ENCODE data around the gene NFXL1.

DNA sequence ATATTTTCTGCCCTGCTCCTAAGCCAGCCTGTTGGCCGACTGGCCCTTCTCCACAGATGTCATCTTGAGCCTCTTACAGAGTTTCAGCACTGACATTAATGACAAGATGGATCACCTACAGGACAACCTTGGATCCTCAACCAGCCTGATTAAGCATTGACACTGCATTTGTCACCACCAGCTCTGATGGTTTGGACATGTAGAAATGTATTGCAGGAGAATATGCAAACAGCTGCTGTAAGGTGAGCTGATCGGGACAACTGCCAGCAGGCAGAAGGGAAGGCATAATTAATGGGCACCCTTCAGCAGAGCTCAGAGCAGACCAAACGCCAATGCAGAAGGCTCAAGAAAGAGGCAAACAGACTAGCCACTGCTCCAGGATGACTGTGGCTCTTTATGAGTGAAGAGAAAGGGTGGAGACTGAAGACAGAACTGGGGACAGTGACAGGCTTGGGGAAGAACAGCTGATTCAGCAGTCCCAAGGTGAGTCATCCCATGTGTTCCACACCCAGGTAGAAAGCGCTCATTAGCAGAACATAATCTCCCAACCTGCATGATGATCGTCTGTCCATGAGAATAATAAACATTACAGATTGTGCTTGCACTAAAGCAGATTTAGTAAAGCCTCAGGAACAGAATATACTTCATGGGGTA is 83.2 kb downstream of the NFXL1 start:
- TF ChIP-seq, protein P1, sequence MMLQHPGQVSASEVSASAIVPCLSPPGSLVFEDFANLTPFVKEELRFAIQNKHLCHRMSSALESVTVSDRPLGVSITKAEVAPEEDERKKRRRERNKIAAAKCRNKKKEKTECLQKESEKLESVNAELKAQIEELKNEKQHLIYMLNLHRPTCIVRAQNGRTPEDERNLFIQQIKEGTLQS (IDR thresholded peaks at IDR 0.05; ENCODE audit: borderline replicate concordance, extremely low read depth, low read depth, low read length) = no peak
- TF ChIP-seq SIN3A (IDR thresholded peaks at IDR 0.05; ENCODE audit: low read depth, low read length) (no peak), POLR2A (IDR thresholded peaks at IDR 0.05; ENCODE audit: low read depth, low read length) (no peak), NR2C1 (IDR thresholded peaks at IDR 0.05) (no peak), ZNF24 (IDR thresholded peaks at IDR 0.05) (no peak), PML (IDR thresholded peaks at IDR 0.05; ENCODE audit: low read length) (no peak), EZH2 (IDR thresholded peaks at IDR 0.05; ENCODE audit: borderline replicate concordance, control insufficient read depth, low read depth, low read length) (no peak), TBL1XR1 (IDR thresholded peaks at IDR 0.05; ENCODE audit: low read depth, low read length) (no peak), MXI1 (IDR thresholded peaks at IDR 0.05; ENCODE audit: low read depth, low read length) (no peak), SIX5 (IDR thresholded peaks at IDR 0.05; ENCODE audit: low read depth, low read length, severe bottlenecking) (no peak)
- TF ChIP-seq, protein P2, sequence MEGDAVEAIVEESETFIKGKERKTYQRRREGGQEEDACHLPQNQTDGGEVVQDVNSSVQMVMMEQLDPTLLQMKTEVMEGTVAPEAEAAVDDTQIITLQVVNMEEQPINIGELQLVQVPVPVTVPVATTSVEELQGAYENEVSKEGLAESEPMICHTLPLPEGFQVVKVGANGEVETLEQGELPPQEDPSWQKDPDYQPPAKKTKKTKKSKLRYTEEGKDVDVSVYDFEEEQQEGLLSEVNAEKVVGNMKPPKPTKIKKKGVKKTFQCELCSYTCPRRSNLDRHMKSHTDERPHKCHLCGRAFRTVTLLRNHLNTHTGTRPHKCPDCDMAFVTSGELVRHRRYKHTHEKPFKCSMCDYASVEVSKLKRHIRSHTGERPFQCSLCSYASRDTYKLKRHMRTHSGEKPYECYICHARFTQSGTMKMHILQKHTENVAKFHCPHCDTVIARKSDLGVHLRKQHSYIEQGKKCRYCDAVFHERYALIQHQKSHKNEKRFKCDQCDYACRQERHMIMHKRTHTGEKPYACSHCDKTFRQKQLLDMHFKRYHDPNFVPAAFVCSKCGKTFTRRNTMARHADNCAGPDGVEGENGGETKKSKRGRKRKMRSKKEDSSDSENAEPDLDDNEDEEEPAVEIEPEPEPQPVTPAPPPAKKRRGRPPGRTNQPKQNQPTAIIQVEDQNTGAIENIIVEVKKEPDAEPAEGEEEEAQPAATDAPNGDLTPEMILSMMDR (IDR thresholded peaks at IDR 0.05 in 2 of 3, conservative IDR thresholded peaks at IDR 0.05 in 1 of 3; ENCODE audit: control insufficient read depth in 2 of 3, extremely low read depth in 1 of 3, insufficient read depth in 1 of 3, low read depth in 3 of 3, low read length in 3 of 3) = no peak
